Fibroblast of pulmonary artery (primary cell): ENCODE measurements around the gene IL17F.

Source experiments
- DNase-seq: peaks from one replicate; pipeline ENCODE4 v3.0.0-alpha.2; 2010; ENCODE audit warnings: low read depth
- H3K4me3 ChIP-seq: replicated peaks from 2 replicates; pipeline ENCODE4 v1.5.1; 2011; ENCODE audit warnings: low read depth, mild to moderate bottlenecking, control low read depth, low read length, moderate library complexity
- TF ChIP-seq, protein P1 (sequence below): IDR thresholded peaks from 2 replicates; pipeline ENCODE4 v1.5.1; 2011; ENCODE audit warnings: mild to moderate bottlenecking, control low read depth, low read length, inconsistent platforms; ENCODE audit errors: missing control alignments

IL17F gene

DNA sequence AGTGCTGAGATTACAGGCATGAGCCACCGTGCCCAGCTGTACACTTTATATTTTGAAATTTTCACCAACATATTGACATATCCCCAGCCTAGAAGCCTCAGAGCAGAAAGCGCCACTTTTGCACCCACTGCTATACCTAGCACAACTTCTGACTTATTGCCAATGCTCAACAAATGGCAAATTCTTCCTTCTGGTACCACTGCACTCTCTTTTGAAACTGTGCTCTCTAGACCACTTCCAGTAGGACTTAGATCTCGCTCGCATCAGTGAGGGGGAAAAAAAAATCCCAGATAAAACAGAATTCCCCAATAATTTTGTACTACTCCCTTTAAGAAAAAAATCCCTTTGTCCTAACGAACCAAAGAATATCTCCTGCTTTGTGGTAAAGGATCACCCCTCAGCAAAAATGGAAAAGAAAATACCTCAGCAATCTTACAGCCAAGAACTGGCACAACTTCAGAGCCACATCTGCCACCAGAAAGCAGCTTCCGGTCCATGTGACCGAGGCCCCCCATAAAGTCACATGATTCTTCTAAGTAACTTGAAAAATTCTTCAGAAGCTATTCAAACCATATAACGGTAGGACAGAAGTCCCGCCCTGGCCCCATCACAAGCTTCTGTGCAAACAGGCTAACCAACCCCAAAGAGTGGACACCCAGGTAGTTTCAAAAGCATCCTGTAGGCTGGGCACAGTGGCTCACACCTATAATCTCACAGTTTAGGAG lies 18.5 kb upstream of the IL17F start:
- no peak for DNase-seq
- no peak overlapping the region for H3K4me3 ChIP-seq
- TF ChIP-seq, protein P1, sequence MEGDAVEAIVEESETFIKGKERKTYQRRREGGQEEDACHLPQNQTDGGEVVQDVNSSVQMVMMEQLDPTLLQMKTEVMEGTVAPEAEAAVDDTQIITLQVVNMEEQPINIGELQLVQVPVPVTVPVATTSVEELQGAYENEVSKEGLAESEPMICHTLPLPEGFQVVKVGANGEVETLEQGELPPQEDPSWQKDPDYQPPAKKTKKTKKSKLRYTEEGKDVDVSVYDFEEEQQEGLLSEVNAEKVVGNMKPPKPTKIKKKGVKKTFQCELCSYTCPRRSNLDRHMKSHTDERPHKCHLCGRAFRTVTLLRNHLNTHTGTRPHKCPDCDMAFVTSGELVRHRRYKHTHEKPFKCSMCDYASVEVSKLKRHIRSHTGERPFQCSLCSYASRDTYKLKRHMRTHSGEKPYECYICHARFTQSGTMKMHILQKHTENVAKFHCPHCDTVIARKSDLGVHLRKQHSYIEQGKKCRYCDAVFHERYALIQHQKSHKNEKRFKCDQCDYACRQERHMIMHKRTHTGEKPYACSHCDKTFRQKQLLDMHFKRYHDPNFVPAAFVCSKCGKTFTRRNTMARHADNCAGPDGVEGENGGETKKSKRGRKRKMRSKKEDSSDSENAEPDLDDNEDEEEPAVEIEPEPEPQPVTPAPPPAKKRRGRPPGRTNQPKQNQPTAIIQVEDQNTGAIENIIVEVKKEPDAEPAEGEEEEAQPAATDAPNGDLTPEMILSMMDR: no peak

- H3K4me3 ChIP-seq: no peak overlapping the region
- TF ChIP-seq, protein P1: no peak
- no peak for DNase-seq
These were observed 16.9 kb upstream of the IL17F start for GRCh38 chr6:52261229-52261628.

DNA sequence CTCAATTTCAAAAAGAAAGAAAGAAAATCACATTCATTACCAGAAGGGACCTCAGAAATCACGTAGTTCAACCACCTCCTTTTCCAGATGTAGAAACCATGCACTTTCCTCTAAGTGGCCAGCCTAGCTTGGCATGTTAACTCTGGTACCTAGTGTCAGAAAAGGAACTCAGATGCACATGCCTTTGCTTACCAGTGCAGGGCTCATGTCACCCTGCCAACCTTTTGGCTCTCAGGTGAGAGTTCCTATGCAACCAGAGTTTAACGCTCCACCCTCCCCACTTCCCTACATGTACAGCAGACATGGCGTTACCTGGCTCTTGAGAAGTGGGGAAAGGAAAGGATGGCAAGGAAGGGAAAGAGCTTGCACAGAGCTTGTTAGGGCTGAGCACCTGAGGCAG lies 16.3 kb upstream of the IL17F start:
- TF ChIP-seq, protein P1: no peak
- H3K4me3 ChIP-seq: no peak overlapping the region
- no peak for DNase-seq

DNA sequence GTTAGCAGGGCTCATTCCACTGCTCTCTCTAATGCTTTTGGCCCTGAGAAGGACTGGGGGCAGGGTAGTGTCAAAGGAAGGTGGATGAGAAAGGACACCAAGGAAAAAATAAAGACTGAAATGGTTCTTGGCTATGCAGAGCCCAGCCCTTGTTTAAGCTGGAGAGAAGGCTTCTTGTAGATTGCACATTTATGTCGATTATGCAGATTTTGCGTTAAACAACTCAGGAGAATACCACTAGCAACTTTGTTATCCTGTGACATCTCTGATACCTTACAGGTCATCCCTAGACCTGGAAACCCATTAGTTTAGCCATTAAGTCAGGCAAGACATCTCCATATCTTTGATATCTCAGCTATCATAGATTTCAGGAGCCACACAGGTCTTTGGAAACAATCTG lies 11.1 kb upstream of the IL17F start:
- TF ChIP-seq, protein P1: no peak
- no peak overlapping the region for H3K4me3 ChIP-seq
- DNase-seq: no peak

DNA sequence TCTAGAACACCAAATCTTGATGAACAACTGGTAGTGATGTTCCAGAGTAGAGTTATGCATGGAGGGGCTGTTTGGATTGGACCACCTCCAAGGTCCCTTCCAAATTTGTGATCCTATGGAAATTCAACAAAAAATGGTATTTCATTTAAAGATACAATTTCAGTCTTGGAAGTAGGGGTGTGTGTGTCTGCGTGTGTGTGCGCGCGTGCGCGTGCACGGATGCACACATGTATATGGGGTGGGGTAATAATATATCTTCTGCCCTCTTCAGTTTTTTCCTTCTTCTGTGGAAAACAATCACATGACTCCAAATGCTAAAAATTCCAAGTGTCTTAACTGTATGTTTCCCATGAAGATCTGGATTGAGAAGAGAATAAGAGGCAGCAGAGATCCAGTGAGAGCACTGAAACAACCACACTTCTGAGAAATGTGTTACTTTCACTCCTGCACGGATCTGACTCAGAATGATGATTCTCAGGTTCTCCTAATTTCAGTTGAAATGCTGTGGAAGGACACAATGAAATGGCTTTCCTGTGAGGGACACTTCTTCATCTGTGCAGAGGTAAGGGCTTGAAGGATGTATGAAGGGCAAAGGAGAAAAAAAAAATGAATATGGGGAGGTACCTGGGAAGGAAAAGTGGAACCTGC lies 10.6 kb upstream of the IL17F start:
- DNase-seq: no peak
- TF ChIP-seq, protein P1: no peak
- no peak overlapping the region for H3K4me3 ChIP-seq

DNA sequence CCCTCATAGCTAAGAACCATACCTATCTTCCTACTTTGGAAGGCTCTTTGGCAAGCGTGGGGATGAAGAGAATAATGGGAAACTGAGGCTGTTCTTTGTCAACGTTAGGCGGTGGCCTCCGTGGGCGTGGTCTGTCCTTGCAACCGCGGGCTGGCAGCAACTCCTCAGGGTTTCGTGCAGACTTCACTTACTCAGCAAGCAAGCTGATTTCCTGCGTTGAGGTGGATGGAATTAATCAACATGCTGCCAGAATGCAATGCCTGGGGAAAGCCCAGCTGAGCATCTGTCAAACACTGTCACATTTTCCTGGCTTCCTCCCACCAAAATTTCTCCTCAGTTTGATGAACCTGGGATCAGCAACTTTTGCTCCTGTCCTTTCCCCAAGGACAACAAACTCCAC lies 9.2 kb upstream of the IL17F start:
- H3K4me3 ChIP-seq: no peak overlapping the region
- TF ChIP-seq, protein P1: no peak
- DNase-seq: peak; percentile 12

DNA sequence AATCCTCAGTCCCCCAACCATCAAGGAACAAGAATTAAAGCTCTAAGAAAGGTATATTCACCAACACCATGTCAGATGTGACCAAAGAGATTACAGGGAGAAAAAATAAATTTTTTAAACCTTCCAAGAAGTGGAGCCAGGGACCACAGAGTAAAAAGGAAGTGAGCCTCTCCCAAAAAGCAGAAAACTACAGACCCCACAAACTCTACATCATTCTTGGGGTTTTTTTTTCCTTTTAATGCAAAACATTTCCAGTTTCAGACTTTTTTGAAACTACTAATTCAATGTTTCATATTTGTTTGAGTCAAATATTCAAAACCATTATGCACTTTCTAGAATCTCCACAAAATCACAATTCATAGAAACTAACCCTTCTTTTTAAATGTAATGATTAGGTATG lies 6.8 kb upstream of the IL17F start:
- DNase-seq: no peak
- TF ChIP-seq, protein P1: no peak

More for the DNA sequence above, 6.8 kb upstream of the IL17F start:
- H3K4me3 ChIP-seq: no peak overlapping the region
